ENCODE measurements around the gene OASL. TPM values are rescaled to one million over a fixed set of nuclear protein-coding genes. Genes with fewer than 3 reads are reported as not detected.

OASL gene
- polyA plus RNA-seq, 1 donor from 2014 or later, result 0.42 TPM

DNA sequence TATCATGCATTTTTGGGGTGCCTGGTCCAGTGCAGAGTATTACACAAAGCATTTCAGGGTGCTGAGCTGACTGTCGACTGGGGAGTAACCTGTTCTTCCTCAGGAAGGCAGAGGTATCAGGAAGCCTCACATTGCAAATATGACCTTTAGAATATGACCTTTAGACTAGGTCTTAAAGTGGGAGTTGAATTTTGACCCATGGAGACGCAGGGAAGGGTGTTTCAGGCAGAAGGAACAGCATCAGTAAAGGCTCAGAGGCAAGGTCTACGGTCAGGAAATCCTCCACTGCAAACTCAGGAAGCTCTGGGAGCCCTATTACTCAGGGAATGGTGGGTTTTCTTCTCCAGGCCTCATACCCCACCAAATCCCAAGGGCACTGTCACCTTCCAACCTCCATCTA lies 49.4 kb downstream of the OASL start:
- Histone ChIP-seq H3K79me2 (replicated peaks; ENCODE audit: insufficient read depth, low read length) (no peaks in the 10 kb centered on the region), H3F3A (ENCODE audit: insufficient read depth, low read length, poor library complexity, severe bottlenecking) (no peaks in the 10 kb centered on the region), H3K27ac (ENCODE audit: low read length) (no peak overlapping the region), H3K4me3 (ENCODE audit: low read length) (no peak overlapping the region), H3K27me3 (ENCODE audit: insufficient read depth, low read depth, low read length) (no peaks in the 10 kb centered on the region), H2AFZ (ENCODE audit: low read depth, low read length) (no peak overlapping the region), H3K36me3 (ENCODE audit: insufficient read depth, low read length) (no peaks in the 10 kb centered on the region), H4K20me1 (ENCODE audit: insufficient read depth) (no peaks in the 10 kb centered on the region), H3K9me2 (ENCODE audit: insufficient read depth, low read length) (no peaks in the 10 kb centered on the region), H3K4me2 (ENCODE audit: low read length) (no peak overlapping the region), H3K9ac (ENCODE audit: low read length) (no peak overlapping the region), H3K9me3 (ENCODE audit: low read length) (no peaks in the 10 kb centered on the region)
- TF ChIP-seq EP300 (conservative IDR thresholded peaks at IDR 0.05; ENCODE audit: poor library complexity, severe bottlenecking) (no peak), MXI1 (conservative IDR thresholded peaks at IDR 0.05; ENCODE audit: poor library complexity, severe bottlenecking) (no peak), RAD21 (conservative IDR thresholded peaks at IDR 0.05) (no peak), EZH2 (IDR thresholded peaks at IDR 0.05; ENCODE audit: borderline replicate concordance, insufficient read depth, low read length, poor library complexity, severe bottlenecking) (no peak), SMC3 (conservative IDR thresholded peaks at IDR 0.05; ENCODE audit: poor library complexity) (no peak), POLR2AphosphoS5 (IDR thresholded peaks at IDR 0.05) (no peak), TAF1 (IDR thresholded peaks at IDR 0.05; ENCODE audit: low read depth) (no peak)
- TF ChIP-seq, protein P1, sequence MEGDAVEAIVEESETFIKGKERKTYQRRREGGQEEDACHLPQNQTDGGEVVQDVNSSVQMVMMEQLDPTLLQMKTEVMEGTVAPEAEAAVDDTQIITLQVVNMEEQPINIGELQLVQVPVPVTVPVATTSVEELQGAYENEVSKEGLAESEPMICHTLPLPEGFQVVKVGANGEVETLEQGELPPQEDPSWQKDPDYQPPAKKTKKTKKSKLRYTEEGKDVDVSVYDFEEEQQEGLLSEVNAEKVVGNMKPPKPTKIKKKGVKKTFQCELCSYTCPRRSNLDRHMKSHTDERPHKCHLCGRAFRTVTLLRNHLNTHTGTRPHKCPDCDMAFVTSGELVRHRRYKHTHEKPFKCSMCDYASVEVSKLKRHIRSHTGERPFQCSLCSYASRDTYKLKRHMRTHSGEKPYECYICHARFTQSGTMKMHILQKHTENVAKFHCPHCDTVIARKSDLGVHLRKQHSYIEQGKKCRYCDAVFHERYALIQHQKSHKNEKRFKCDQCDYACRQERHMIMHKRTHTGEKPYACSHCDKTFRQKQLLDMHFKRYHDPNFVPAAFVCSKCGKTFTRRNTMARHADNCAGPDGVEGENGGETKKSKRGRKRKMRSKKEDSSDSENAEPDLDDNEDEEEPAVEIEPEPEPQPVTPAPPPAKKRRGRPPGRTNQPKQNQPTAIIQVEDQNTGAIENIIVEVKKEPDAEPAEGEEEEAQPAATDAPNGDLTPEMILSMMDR (IDR thresholded peaks at IDR 0.05; ENCODE audit: poor library complexity, severe bottlenecking), result no peak
- TF ChIP-seq, protein P2, sequence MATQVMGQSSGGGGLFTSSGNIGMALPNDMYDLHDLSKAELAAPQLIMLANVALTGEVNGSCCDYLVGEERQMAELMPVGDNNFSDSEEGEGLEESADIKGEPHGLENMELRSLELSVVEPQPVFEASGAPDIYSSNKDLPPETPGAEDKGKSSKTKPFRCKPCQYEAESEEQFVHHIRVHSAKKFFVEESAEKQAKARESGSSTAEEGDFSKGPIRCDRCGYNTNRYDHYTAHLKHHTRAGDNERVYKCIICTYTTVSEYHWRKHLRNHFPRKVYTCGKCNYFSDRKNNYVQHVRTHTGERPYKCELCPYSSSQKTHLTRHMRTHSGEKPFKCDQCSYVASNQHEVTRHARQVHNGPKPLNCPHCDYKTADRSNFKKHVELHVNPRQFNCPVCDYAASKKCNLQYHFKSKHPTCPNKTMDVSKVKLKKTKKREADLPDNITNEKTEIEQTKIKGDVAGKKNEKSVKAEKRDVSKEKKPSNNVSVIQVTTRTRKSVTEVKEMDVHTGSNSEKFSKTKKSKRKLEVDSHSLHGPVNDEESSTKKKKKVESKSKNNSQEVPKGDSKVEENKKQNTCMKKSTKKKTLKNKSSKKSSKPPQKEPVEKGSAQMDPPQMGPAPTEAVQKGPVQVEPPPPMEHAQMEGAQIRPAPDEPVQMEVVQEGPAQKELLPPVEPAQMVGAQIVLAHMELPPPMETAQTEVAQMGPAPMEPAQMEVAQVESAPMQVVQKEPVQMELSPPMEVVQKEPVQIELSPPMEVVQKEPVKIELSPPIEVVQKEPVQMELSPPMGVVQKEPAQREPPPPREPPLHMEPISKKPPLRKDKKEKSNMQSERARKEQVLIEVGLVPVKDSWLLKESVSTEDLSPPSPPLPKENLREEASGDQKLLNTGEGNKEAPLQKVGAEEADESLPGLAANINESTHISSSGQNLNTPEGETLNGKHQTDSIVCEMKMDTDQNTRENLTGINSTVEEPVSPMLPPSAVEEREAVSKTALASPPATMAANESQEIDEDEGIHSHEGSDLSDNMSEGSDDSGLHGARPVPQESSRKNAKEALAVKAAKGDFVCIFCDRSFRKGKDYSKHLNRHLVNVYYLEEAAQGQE (IDR thresholded peaks at IDR 0.05; ENCODE audit: borderline replicate concordance), result no peak

DNA sequence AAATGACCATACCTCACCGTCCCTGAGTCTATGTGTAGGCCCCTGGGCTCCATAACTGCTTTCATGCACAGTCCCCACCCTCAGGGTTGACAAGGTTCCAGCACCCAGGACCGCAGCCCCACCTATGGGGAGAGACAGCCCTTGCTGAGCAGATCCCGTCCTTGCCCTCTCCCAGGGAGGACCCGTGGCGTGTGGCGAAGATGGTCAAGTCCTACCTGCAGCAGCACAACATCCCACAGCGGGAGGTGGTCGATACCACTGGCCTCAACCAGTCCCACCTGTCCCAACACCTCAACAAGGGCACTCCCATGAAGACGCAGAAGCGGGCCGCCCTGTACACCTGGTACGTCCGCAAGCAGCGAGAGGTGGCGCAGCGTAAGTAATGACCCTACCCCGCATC lies 50.4 kb downstream of the OASL start:
- Histone ChIP-seq H3K4me2 (ENCODE audit: low read length) (no peak overlapping the region), H3K9me3 (ENCODE audit: low read length) (no peaks in the 10 kb centered on the region), H4K20me1 (ENCODE audit: insufficient read depth) (no peaks in the 10 kb centered on the region), H3K27ac (ENCODE audit: low read length) (no peak overlapping the region), H3K4me3 (ENCODE audit: low read length) (no peak overlapping the region), H3K27me3 (ENCODE audit: insufficient read depth, low read depth, low read length) (no peaks in the 10 kb centered on the region), H3K36me3 (ENCODE audit: insufficient read depth, low read length) (no peaks in the 10 kb centered on the region), H2AFZ (ENCODE audit: low read depth, low read length) (no peak overlapping the region), H3F3A (ENCODE audit: insufficient read depth, low read length, poor library complexity, severe bottlenecking) (no peaks in the 10 kb centered on the region), H3K79me2 (replicated peaks; ENCODE audit: insufficient read depth, low read length) (no peaks in the 10 kb centered on the region), H3K9me2 (ENCODE audit: insufficient read depth, low read length) (no peaks in the 10 kb centered on the region), H3K9ac (ENCODE audit: low read length) (no peak overlapping the region)
- TF ChIP-seq EP300 (conservative IDR thresholded peaks at IDR 0.05; ENCODE audit: poor library complexity, severe bottlenecking) (no peak), RAD21 (conservative IDR thresholded peaks at IDR 0.05) (no peak), SMC3 (conservative IDR thresholded peaks at IDR 0.05; ENCODE audit: poor library complexity) (no peak), POLR2AphosphoS5 (IDR thresholded peaks at IDR 0.05) (no peak), TAF1 (IDR thresholded peaks at IDR 0.05; ENCODE audit: low read depth) (no peak), EZH2 (IDR thresholded peaks at IDR 0.05; ENCODE audit: borderline replicate concordance, insufficient read depth, low read length, poor library complexity, severe bottlenecking) (no peak)
